K562 (cell line): ENCODE results near the gene ARFGEF2. TPM values are rescaled to one million over a fixed set of nuclear protein-coding genes. Genes with fewer than 3 reads are reported as not detected.

ENCODE experiments used
- HDAC8 ChIP-seq: fragments of 450-650 bp; IDR thresholded peaks from 2 replicates; pipeline ENCODE4 v1.6.1; 2016; ENCODE audit warnings: mild to moderate bottlenecking, missing genetic modification characterization, moderate library complexity, missing compliant biosample characterization
- HMGXB4 ChIP-seq: sonication (generic); formaldehyde crosslinking; IDR thresholded peaks from 2 replicates; pipeline ENCODE4 v1.8.1; 2023; ENCODE audit warnings: mild to moderate bottlenecking, missing genetic modification reagents
- L3MBTL2 ChIP-seq: fragments of 450-650 bp; IDR thresholded peaks from 2 replicates; pipeline ENCODE4 v1.6.1; 2016; ENCODE audit warnings: mild to moderate bottlenecking, moderate library complexity
- MYC ChIP-seq, 2 experiments: fragments of 250-450 bp in 1 of 2; sonication (Bioruptor Pico) in 1 of 2; IDR thresholded peaks; 2 replicates each; pipeline versions ENCODE4 v1.5.1 to v1.6.1; 2012 to 2021; ENCODE audit warnings: low read depth in 2 of 2, borderline replicate concordance in 1 of 2, improper control_type of control experiment in 1 of 2, low read length in 1 of 2, mild to moderate bottlenecking in 1 of 2, moderate library complexity in 1 of 2
- NBN ChIP-seq: fragments of 450-650 bp; IDR thresholded peaks from 2 replicates; pipeline ENCODE4 v1.6.1; 2016; ENCODE audit warnings: low read depth, mild to moderate bottlenecking
- NONO ChIP-seq, 2 experiments: fragments of 200-400 bp in 1 of 2; fragments of 450-650 bp in 1 of 2; formaldehyde crosslinking in 1 of 2; IDR thresholded peaks; 2 replicates each; pipeline ENCODE4 v1.6.1; 2017; ENCODE audit warnings: low read depth in 2 of 2, mild to moderate bottlenecking in 2 of 2, moderate library complexity in 2 of 2, low read length in 1 of 2
- PHB ChIP-seq: fragments of 250-450 bp; sonication (Bioruptor Pico); IDR thresholded peaks from 2 replicates; pipeline ENCODE4 v1.5.0; 2021
- POLR2G ChIP-seq: fragments of 200-400 bp; formaldehyde crosslinking; IDR thresholded peaks from 2 replicates; pipeline ENCODE4 v1.6.1; 2017; ENCODE audit warnings: low read depth, mild to moderate bottlenecking, antibody characterized with exemption, low read length, moderate library complexity
- RBM22 ChIP-seq: fragments of 200-400 bp; formaldehyde crosslinking; IDR thresholded peaks from 2 replicates; pipeline ENCODE4 v1.6.1; 2018; ENCODE audit warnings: low read length, low read depth; ENCODE audit not compliant: poor library complexity, severe bottlenecking
- SAFB ChIP-seq: fragments of 200-400 bp; formaldehyde crosslinking; IDR thresholded peaks from 2 replicates; pipeline ENCODE4 v1.6.1; 2017; ENCODE audit warnings: low read depth, low read length, borderline replicate concordance
- SMAD3 ChIP-seq: fragments of 450-650 bp; formaldehyde crosslinking; conservative IDR thresholded peaks from 2 replicates; pipeline ENCODE4 v1.4.0; 2020; ENCODE audit warnings: mild to moderate bottlenecking
- TAF7 ChIP-seq: fragments of 450-650 bp; IDR thresholded peaks from 2 replicates; pipeline ENCODE4 v1.6.1; 2016; ENCODE audit warnings: missing genetic modification characterization, missing compliant biosample characterization
- TAF9B ChIP-seq: fragments of 450-650 bp; IDR thresholded peaks from 2 replicates; pipeline ENCODE4 v1.6.1; 2018; ENCODE audit warnings: mild to moderate bottlenecking; ENCODE audit not compliant: partially characterized antibody
- ZBTB17 ChIP-seq: fragments of 450-650 bp; formaldehyde crosslinking; IDR thresholded peaks from 2 replicates; pipeline ENCODE4 v1.4.0; 2020; ENCODE audit warnings: mild to moderate bottlenecking
- ZBTB49 ChIP-seq: sonication (generic); formaldehyde crosslinking; IDR thresholded peaks from 2 replicates; pipeline ENCODE4 v1.8.0; 2022; ENCODE audit warnings: missing genetic modification reagents, mild to moderate bottlenecking, borderline replicate concordance
- ZNF511 ChIP-seq: sonication (generic); formaldehyde crosslinking; IDR thresholded peaks from 2 replicates; pipeline ENCODE4 v1.8.0; 2022; ENCODE audit warnings: mild to moderate bottlenecking, missing genetic modification reagents
- ZNF592 ChIP-seq: fragments of 450-650 bp; IDR thresholded peaks from 2 replicates; pipeline ENCODE4 v1.6.1; 2017; ENCODE audit warnings: antibody characterized with exemption, mild to moderate bottlenecking
- polyA plus RNA-seq, 8 experiments: library from polyadenylated mRNA; depleted of rRNA in 4 of 8; stranded (reverse) in 5 of 8; unstranded in 3 of 8; fragments of >200 nt; fragmentation: Nextera tagmentation in 2 of 8; fragmentation: Illumina TruSeq in 1 of 8; extraction: Ambion mirVana in 2 of 8; extraction: Trizol in 1 of 8; gene quantifications; 2 replicates each; pipeline versions ENCODE4 v1.2.1 to v1.2.3, GENCODE V29; 2011 to 2014; ENCODE audit warnings: inconsistent platforms in 1 of 8, missing spikeins in 1 of 8
- total RNA-seq, 7 experiments: library from RNA; depleted of rRNA in 6 of 7; stranded (reverse); fragments of >200 nt in 6 of 7; fragmentation: Illumina TruSeq in 2 of 7; extraction: Trizol in 2 of 7; gene quantifications; 2 replicates each; pipeline versions ENCODE4 v1.2.1 to v1.2.3, GENCODE V29; 2011 to 2021; ENCODE audit warnings: low replicate concordance in 1 of 7

The ARFGEF2 gene
- total and polyA plus RNA-seq, 9 of the 15 experiments (the other 6 are each of a cell fraction or from before 2014, with no cell fraction given), result 4.2 to 18.8 (median 13.7) TPM

- no peak for TF ChIP-seq ZNF592
- TF ChIP-seq HDAC8 (tag), result no peak
- TF ChIP-seq POLR2G, result peak; percentile 99
- TF ChIP-seq HMGXB4 (CRISPR knock-in tag), result peak; percentile 86; the same call in 1 of the 2 replicates
- TF ChIP-seq ZNF511 (CRISPR knock-in tag), result peak; percentile 41; the same call in 1 of the 2 replicates
- peak; percentile 53; the same call in 1 of the 2 replicates for TF ChIP-seq ZBTB17 (CRISPR knock-in tag)
- peak in 1 of 2 experiments; percentile 43; a peak in 1 of 4 replicates for TF ChIP-seq NONO (IDR thresholded peaks at IDR 0.05; ENCODE audit: low read depth in 2 of 2, low read length in 1 of 2)
- peak; percentile 86 for TF ChIP-seq TAF9B
- TF ChIP-seq MYC (IDR thresholded peaks at IDR 0.05; ENCODE audit: low read depth, low read length), result peak; percentile 95
- TF ChIP-seq MYC (CRISPR knock-in tag; IDR thresholded peaks at IDR 0.05; ENCODE audit: borderline replicate concordance, low read depth), result peak; percentile 72
- peak; percentile 93 for TF ChIP-seq L3MBTL2
- no peak for TF ChIP-seq SAFB
- TF ChIP-seq NBN, result no peak
- TF ChIP-seq SMAD3 (CRISPR knock-in tag), result 0 out of 2 replicates have a peak, but pooled peaks have one; percentile 12
- peak; percentile 84; the same call in 1 of the 2 replicates for TF ChIP-seq PHB (CRISPR knock-in tag)
- TF ChIP-seq TAF7 (tag), result peak; percentile 73
- TF ChIP-seq RBM22, result peak; percentile 65
- TF ChIP-seq ZBTB49 (CRISPR knock-in tag), result 0 out of 2 replicates have a peak, but pooled peaks have one; percentile 43
Observed at GRCh38 chr20:49046087-49046900, 124.8 kb downstream of the ARFGEF2 start, which contains the start of gene CSE1L (continued).
